SIG-M5 (cell line): ENCODE results near the gene FRMD8.
A peak's percentile ranks its signal among the peaks of the same experiment; 100 is the strongest.
"Not testable (repeated sequence)": the region's sequence is repeated elsewhere in the genome, so short reads cannot be mapped to it uniquely, and the experiment has no call there.

Source experiments
- DNase-seq: peaks from one replicate; lab custom pipeline; 2025; lab: John Stamatoyannopoulos, UW

Gene FRMD8

GRCh38 chr11:65436412-65437032, 50.1 kb downstream of the FRMD8 start:
- no peak for DNase-seq

- no peak for DNase-seq
These were observed 51.2 kb downstream of the FRMD8 start for GRCh38 chr11:65437436-65438227.

GRCh38 chr11:65438257-65439151, 52.1 kb downstream of the FRMD8 start:
- DNase-seq = no peak

- DNase-seq = no peak
These were observed 53.1 kb downstream of the FRMD8 start for GRCh38 chr11:65439331-65440181.

- no peak for DNase-seq
These were observed 54.5 kb downstream of the FRMD8 start for GRCh38 chr11:65440831-65441499.

GRCh38 chr11:65442842-65443331, 56.5 kb downstream of the FRMD8 start:
- DNase-seq = no peak

GRCh38 chr11:65444314-65445051, 58.0 kb downstream of the FRMD8 start:
- DNase-seq = no peak

GRCh38 chr11:65445101-65445603, 58.7 kb downstream of the FRMD8 start:
- no peak for DNase-seq

- no peak for DNase-seq
These were observed 59.4 kb downstream of the FRMD8 start for GRCh38 chr11:65445604-65446445.

GRCh38 chr11:65446446-65447277, 60.2 kb downstream of the FRMD8 start:
- DNase-seq = no peak

GRCh38 chr11:65448074-65448417, 61.6 kb downstream of the FRMD8 start:
- no peak for DNase-seq

GRCh38 chr11:65448418-65449105, 62.1 kb downstream of the FRMD8 start:
- DNase-seq = no peak

- DNase-seq = not testable (repeated sequence)
These were observed 64.9 kb downstream of the FRMD8 start for GRCh38 chr11:65451301-65451700.

- DNase-seq = not testable (repeated sequence)
These were observed 65.8 kb downstream of the FRMD8 start for GRCh38 chr11:65452259-65452658.

GRCh38 chr11:65452806-65453490, 66.5 kb downstream of the FRMD8 start:
- DNase-seq = peak; percentile 34

GRCh38 chr11:65454311-65454695, 67.9 kb downstream of the FRMD8 start:
- no peak for DNase-seq
